PC-9 (cell line): Measurements from ENCODE around the gene EVI5L.

Experiments used
- EZH2 ChIP-seq: fragments of 200-600 bp; sonication (generic); IDR thresholded peaks from 2 replicates; pipeline ENCODE4 v1.8.0; 2017; ENCODE audit warnings: antibody characterized with exemption, low read depth
- TF ChIP-seq, protein P1 (sequence below): fragments of 200-600 bp; sonication (generic); conservative IDR thresholded peaks from 2 replicates; pipeline ENCODE4 v1.6.1; 2017; ENCODE audit warnings: mixed run types, antibody characterized with exemption, mild to moderate bottlenecking, moderate library complexity

GRCh38 chr19:7840629-7841028 is 10.6 kb downstream of the EVI5L start:
- TF ChIP-seq, protein P1, sequence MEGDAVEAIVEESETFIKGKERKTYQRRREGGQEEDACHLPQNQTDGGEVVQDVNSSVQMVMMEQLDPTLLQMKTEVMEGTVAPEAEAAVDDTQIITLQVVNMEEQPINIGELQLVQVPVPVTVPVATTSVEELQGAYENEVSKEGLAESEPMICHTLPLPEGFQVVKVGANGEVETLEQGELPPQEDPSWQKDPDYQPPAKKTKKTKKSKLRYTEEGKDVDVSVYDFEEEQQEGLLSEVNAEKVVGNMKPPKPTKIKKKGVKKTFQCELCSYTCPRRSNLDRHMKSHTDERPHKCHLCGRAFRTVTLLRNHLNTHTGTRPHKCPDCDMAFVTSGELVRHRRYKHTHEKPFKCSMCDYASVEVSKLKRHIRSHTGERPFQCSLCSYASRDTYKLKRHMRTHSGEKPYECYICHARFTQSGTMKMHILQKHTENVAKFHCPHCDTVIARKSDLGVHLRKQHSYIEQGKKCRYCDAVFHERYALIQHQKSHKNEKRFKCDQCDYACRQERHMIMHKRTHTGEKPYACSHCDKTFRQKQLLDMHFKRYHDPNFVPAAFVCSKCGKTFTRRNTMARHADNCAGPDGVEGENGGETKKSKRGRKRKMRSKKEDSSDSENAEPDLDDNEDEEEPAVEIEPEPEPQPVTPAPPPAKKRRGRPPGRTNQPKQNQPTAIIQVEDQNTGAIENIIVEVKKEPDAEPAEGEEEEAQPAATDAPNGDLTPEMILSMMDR: no peak
- no peak for TF ChIP-seq EZH2
